GM21717 (cell line): ENCODE results near the gene GKN2.

Experiments
- ATAC-seq: cut with Tn5 transposase; IDR thresholded peaks from one replicate; pipeline ENCODE4 v1.9.1; 2021; ENCODE audit warnings: mild to moderate bottlenecking, moderate library complexity; ENCODE audit not compliant: unreplicated experiment

The GKN2 gene

GRCh38 chr2:68952887-68953521 is at the start of gene GKN2:
TSS of gene GKN2 (minus strand) at chr2:68952893. CDS start at chr2:68952861, 32 bp downstream.
- ATAC-seq = no peak

GRCh38 chr2:69001879-69002278 is 49.2 kb upstream of the GKN2 start:
- no peak for ATAC-seq

GRCh38 chr2:68997401-68997800 is 44.7 kb upstream of the GKN2 start:
- no peak for ATAC-seq

- no peak for ATAC-seq
These were observed 43.2 kb upstream of the GKN2 start for GRCh38 chr2:68995916-68996315.

- ATAC-seq = no peak
These were observed 42.2 kb upstream of the GKN2 start for GRCh38 chr2:68994864-68995263.

- ATAC-seq = no peak
These were observed 41.0 kb upstream of the GKN2 start for GRCh38 chr2:68993660-68994059.

- ATAC-seq = no peak
These were observed 40.2 kb upstream of the GKN2 start for GRCh38 chr2:68992933-68993332.

GRCh38 chr2:68992341-68992740 is 39.6 kb upstream of the GKN2 start:
- no peak for ATAC-seq

- no peak for ATAC-seq
These were observed 36.3 kb upstream of the GKN2 start for GRCh38 chr2:68989035-68989434.

GRCh38 chr2:68987021-68987503 is 34.4 kb upstream of the GKN2 start:
- no peak for ATAC-seq

GRCh38 chr2:68980956-68981355 is 28.3 kb upstream of the GKN2 start:
- ATAC-seq = no peak

- ATAC-seq = no peak
These were observed 25.4 kb upstream of the GKN2 start for GRCh38 chr2:68978098-68978497.

GRCh38 chr2:68977453-68977852 is 24.8 kb upstream of the GKN2 start:
- no peak for ATAC-seq

GRCh38 chr2:68975844-68976243 is 23.2 kb upstream of the GKN2 start:
- ATAC-seq = no peak

- ATAC-seq = no peak
These were observed 22.4 kb upstream of the GKN2 start for GRCh38 chr2:68974946-68975665.

- no peak for ATAC-seq
These were observed 21.6 kb upstream of the GKN2 start, which contains the start of gene GKN1 for GRCh38 chr2:68974251-68974650. TSS of gene GKN1 (plus strand) at chr2:68974636. CDS start at chr2:68974678, 42 bp downstream.

GRCh38 chr2:68971591-68972231 is 19.0 kb upstream of the GKN2 start:
- ATAC-seq = no peak

GRCh38 chr2:68970566-68971265 is 18.0 kb upstream of the GKN2 start:
- ATAC-seq = no peak

- ATAC-seq = no peak
These were observed 17.2 kb upstream of the GKN2 start for GRCh38 chr2:68969736-68970490.

GRCh38 chr2:68968221-68968620 is 15.5 kb upstream of the GKN2 start:
- ATAC-seq = no peak

GRCh38 chr2:68964282-68964681 is 11.6 kb upstream of the GKN2 start:
- ATAC-seq = no peak
